Measurements from ENCODE around the gene TMEM89. TPM values are rescaled to one million over a fixed set of nuclear protein-coding genes. Genes with fewer than 3 reads are reported as not detected.

The TMEM89 gene
- total and polyA plus RNA-seq, 2 of the 13 experiments (the other 11 are each of a cell fraction or from before 2014, with no cell fraction given) = 0.31 to 0.59 TPM

- TF ChIP-seq ZNF780A (CRISPR knock-in tag; IDR thresholded peaks at IDR 0.05) (no peak), ZNF547 (CRISPR knock-in tag; IDR thresholded peaks at IDR 0.05) (peak; percentile 75), NRL (CRISPR knock-in tag; IDR thresholded peaks at IDR 0.05; ENCODE audit: borderline replicate concordance) (peak; percentile 86; the same call in 1 of the 2 replicates), POLR2A (IDR thresholded peaks at IDR 0.05; ENCODE audit: insufficient read depth in 1 of 2, low read depth in 2 of 2, low read length in 2 of 2) (peak; percentile 84 to 95), BORCS8-MEF2B (CRISPR knock-in tag; IDR thresholded peaks at IDR 0.05) (peak; percentile 73; the same call in 1 of the 2 replicates), STAG1 (CRISPR knock-in tag; IDR thresholded peaks at IDR 0.05) (peak; percentile 62), MYC (CRISPR knock-in tag; IDR thresholded peaks at IDR 0.05; ENCODE audit: borderline replicate concordance) (peak; percentile 80; the same call in 1 of the 2 replicates), FOXK2 (IDR thresholded peaks at IDR 0.05) (peak; percentile 48; the same call in 1 of the 2 replicates), TEF (CRISPR knock-in tag; IDR thresholded peaks at IDR 0.05) (0 out of 2 replicates have a peak, but pooled peaks have one; percentile 10), ZNF446 (CRISPR knock-in tag; IDR thresholded peaks at IDR 0.05) (no peak), AGO1 (IDR thresholded peaks at IDR 0.05; ENCODE audit: low read depth, low read length, poor library complexity, severe bottlenecking) (peak; percentile 67), LCORL (IDR thresholded peaks at IDR 0.05) (no peak), LCORL (CRISPR knock-in tag; IDR thresholded peaks at IDR 0.05) (peak; percentile 79), RCOR2 (CRISPR knock-in tag; IDR thresholded peaks at IDR 0.05) (peak; percentile 65; the same call in 1 of the 2 replicates), ZNF501 (CRISPR knock-in tag; IDR thresholded peaks at IDR 0.05) (peak; percentile 88; the same call in 1 of the 2 replicates), KDM3A (CRISPR knock-in tag; IDR thresholded peaks at IDR 0.05; ENCODE audit: low read depth) (0 out of 2 replicates have a peak, but pooled peaks have one; percentile 58)
- TF ChIP-seq, protein P1, sequence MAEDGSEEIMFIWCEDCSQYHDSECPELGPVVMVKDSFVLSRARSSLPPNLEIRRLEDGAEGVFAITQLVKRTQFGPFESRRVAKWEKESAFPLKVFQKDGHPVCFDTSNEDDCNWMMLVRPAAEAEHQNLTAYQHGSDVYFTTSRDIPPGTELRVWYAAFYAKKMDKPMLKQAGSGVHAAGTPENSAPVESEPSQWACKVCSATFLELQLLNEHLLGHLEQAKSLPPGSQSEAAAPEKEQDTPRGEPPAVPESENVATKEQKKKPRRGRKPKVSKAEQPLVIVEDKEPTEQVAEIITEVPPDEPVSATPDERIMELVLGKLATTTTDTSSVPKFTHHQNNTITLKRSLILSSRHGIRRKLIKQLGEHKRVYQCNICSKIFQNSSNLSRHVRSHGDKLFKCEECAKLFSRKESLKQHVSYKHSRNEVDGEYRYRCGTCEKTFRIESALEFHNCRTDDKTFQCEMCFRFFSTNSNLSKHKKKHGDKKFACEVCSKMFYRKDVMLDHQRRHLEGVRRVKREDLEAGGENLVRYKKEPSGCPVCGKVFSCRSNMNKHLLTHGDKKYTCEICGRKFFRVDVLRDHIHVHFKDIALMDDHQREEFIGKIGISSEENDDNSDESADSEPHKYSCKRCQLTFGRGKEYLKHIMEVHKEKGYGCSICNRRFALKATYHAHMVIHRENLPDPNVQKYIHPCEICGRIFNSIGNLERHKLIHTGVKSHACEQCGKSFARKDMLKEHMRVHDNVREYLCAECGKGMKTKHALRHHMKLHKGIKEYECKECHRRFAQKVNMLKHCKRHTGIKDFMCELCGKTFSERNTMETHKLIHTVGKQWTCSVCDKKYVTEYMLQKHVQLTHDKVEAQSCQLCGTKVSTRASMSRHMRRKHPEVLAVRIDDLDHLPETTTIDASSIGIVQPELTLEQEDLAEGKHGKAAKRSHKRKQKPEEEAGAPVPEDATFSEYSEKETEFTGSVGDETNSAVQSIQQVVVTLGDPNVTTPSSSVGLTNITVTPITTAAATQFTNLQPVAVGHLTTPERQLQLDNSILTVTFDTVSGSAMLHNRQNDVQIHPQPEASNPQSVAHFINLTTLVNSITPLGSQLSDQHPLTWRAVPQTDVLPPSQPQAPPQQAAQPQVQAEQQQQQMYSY (CRISPR knock-in tag; IDR thresholded peaks at IDR 0.05) = 0 out of 2 replicates have a peak, but pooled peaks have one; percentile 3
- TF ChIP-seq, protein P2, sequence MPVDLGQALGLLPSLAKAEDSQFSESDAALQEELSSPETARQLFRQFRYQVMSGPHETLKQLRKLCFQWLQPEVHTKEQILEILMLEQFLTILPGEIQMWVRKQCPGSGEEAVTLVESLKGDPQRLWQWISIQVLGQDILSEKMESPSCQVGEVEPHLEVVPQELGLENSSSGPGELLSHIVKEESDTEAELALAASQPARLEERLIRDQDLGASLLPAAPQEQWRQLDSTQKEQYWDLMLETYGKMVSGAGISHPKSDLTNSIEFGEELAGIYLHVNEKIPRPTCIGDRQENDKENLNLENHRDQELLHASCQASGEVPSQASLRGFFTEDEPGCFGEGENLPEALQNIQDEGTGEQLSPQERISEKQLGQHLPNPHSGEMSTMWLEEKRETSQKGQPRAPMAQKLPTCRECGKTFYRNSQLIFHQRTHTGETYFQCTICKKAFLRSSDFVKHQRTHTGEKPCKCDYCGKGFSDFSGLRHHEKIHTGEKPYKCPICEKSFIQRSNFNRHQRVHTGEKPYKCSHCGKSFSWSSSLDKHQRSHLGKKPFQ (CRISPR knock-in tag; IDR thresholded peaks at IDR 0.05; ENCODE audit: insufficient replicate concordance) = peak; percentile 69
- TF ChIP-seq, protein P3, sequence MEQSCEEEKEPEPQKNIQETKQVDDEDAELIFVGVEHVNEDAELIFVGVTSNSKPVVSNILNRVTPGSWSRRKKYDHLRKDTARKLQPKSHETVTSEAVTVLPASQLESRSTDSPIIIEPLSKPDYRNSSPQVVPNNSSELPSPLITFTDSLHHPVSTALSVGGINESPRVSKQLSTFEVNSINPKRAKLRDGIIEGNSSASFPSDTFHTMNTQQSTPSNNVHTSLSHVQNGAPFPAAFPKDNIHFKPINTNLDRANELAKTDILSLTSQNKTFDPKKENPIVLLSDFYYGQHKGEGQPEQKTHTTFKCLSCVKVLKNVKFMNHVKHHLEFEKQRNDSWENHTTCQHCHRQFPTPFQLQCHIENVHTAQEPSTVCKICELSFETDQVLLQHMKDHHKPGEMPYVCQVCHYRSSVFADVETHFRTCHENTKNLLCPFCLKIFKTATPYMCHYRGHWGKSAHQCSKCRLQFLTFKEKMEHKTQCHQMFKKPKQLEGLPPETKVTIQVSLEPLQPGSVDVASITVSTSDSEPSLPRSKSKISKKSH (CRISPR knock-in tag; IDR thresholded peaks at IDR 0.05; ENCODE audit: borderline replicate concordance) = peak; percentile 89
- TF ChIP-seq, protein P4, sequence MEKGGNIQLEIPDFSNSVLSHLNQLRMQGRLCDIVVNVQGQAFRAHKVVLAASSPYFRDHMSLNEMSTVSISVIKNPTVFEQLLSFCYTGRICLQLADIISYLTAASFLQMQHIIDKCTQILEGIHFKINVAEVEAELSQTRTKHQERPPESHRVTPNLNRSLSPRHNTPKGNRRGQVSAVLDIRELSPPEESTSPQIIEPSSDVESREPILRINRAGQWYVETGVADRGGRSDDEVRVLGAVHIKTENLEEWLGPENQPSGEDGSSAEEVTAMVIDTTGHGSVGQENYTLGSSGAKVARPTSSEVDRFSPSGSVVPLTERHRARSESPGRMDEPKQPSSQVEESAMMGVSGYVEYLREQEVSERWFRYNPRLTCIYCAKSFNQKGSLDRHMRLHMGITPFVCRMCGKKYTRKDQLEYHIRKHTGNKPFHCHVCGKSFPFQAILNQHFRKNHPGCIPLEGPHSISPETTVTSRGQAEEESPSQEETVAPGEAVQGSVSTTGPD (CRISPR knock-in tag; IDR thresholded peaks at IDR 0.05) = 0 out of 2 replicates have a peak, but pooled peaks have one; percentile 35
Observed at GRCh38 chr3:48609088-48610005, 12.2 kb downstream of the TMEM89 start, which contains the start of gene UQCRC1 (continued).
